Neural progenitor cell (in vitro differentiated cells): ENCODE measurements around the gene PTPN5. TPM values are rescaled to one million over a fixed set of nuclear protein-coding genes. Genes with fewer than 3 reads are reported as not detected.

Experiments
- DNase-seq: peaks from one replicate; pipeline ENCODE4 v3.0.0-alpha.2; 2016; ENCODE audit warnings: low spot score
- H2AFZ ChIP-seq: fragments of 200-600 bp; sonication (generic); replicated peaks from 2 replicates; pipeline ENCODE4 v1.6.1; 2016; ENCODE audit warnings: antibody characterized with exemption
- H3F3A ChIP-seq: fragments of 200-600 bp; sonication (generic); 2 replicates; pipeline ENCODE4 v1.6.1; 2016; ENCODE audit warnings: antibody characterized with exemption, low read depth
- H3K27ac ChIP-seq: fragments of 200-600 bp; sonication (generic); 2 replicates; pipeline ENCODE4 v1.5.1; 2016; ENCODE audit warnings: mild to moderate bottlenecking
- H3K27me3 ChIP-seq: fragments of 200-600 bp; sonication (generic); 2 replicates; pipeline ENCODE4 v1.6.1; 2016; ENCODE audit warnings: mild to moderate bottlenecking, moderate library complexity
- H3K36me3 ChIP-seq: fragments of 200-600 bp; sonication (generic); 2 replicates; pipeline ENCODE4 v1.5.1; 2016
- H3K4me1 ChIP-seq: fragments of 200-600 bp; sonication (generic); 2 replicates; pipeline ENCODE4 v1.6.1; 2016; ENCODE audit warnings: mixed run types
- H3K4me2 ChIP-seq: fragments of 200-600 bp; sonication (generic); 2 replicates; pipeline ENCODE4 v1.6.1; 2016
- H3K4me3 ChIP-seq: fragments of 200-600 bp; sonication (generic); 2 replicates; pipeline ENCODE4 v1.5.1; 2016
- H3K79me2 ChIP-seq: fragments of 200-600 bp; sonication (generic); 2 replicates; pipeline ENCODE4 v1.6.1; 2016; ENCODE audit warnings: low read depth
- H3K9ac ChIP-seq: fragments of 200-600 bp; sonication (generic); 2 replicates; pipeline ENCODE4 v1.6.1; 2016
- H3K9me3 ChIP-seq: fragments of 200-600 bp; sonication (generic); 2 replicates; pipeline ENCODE4 v1.5.1; 2016; ENCODE audit warnings: low read depth
- H4K20me1 ChIP-seq: fragments of 200-600 bp; sonication (generic); 2 replicates; pipeline ENCODE4 v1.6.1; 2016; ENCODE audit warnings: low read depth
- H3K27ac Mint-ChIP-seq: 3 replicates; pipeline ENCODE4 v1.8.0; 2021; ENCODE audit warnings: mixed read lengths
- H3K27me3 Mint-ChIP-seq: 2 replicates; pipeline ENCODE4 v1.8.0; 2022; ENCODE audit warnings: low read depth, mild to moderate bottlenecking, inconsistent platforms, moderate library complexity, mixed read lengths; ENCODE audit not compliant: insufficient read depth
- H3K36me3 Mint-ChIP-seq: 3 replicates; pipeline ENCODE4 v1.8.0; 2021; ENCODE audit warnings: mixed read lengths
- H3K4me1 Mint-ChIP-seq: 3 replicates; pipeline ENCODE4 v1.8.0; 2021; ENCODE audit warnings: mixed read lengths
- H3K4me3 Mint-ChIP-seq: 3 replicates; pipeline ENCODE4 v1.8.0; 2021; ENCODE audit warnings: mild to moderate bottlenecking, moderate library complexity, mixed read lengths
- H3K9me3 Mint-ChIP-seq: 3 replicates; pipeline ENCODE4 v1.8.0; 2020; ENCODE audit warnings: mixed read lengths
- EZH2 ChIP-seq: fragments of 200-600 bp; sonication (generic); IDR thresholded peaks from 2 replicates; pipeline ENCODE4 v1.6.1; 2017; ENCODE audit warnings: antibody characterized with exemption, mild to moderate bottlenecking, moderate library complexity
- EZH2phosphoT487 ChIP-seq: fragments of 200-600 bp; sonication (generic); IDR thresholded peaks from 2 replicates; pipeline ENCODE4 v1.6.1; 2017; ENCODE audit warnings: antibody characterized with exemption
- total RNA-seq: library from RNA; depleted of rRNA; stranded (reverse); fragments of >200 nt; gene quantifications from 2 replicates; pipeline ENCODE4 v1.2.3, GENCODE V29; 2015; ENCODE audit warnings: low replicate concordance
- TF ChIP-seq, protein P1 (sequence below): fragments of 200-600 bp; sonication (generic); IDR thresholded peaks from 2 replicates; pipeline ENCODE4 v1.5.1; 2017; ENCODE audit warnings: antibody characterized with exemption, mild to moderate bottlenecking

PTPN5 gene
- total RNA-seq, 1 donor from 2014 or later, result 8.5 TPM

GRCh38 chr11:18750944-18751343, 40.7 kb downstream of the PTPN5 start:
- TF ChIP-seq, protein P1, sequence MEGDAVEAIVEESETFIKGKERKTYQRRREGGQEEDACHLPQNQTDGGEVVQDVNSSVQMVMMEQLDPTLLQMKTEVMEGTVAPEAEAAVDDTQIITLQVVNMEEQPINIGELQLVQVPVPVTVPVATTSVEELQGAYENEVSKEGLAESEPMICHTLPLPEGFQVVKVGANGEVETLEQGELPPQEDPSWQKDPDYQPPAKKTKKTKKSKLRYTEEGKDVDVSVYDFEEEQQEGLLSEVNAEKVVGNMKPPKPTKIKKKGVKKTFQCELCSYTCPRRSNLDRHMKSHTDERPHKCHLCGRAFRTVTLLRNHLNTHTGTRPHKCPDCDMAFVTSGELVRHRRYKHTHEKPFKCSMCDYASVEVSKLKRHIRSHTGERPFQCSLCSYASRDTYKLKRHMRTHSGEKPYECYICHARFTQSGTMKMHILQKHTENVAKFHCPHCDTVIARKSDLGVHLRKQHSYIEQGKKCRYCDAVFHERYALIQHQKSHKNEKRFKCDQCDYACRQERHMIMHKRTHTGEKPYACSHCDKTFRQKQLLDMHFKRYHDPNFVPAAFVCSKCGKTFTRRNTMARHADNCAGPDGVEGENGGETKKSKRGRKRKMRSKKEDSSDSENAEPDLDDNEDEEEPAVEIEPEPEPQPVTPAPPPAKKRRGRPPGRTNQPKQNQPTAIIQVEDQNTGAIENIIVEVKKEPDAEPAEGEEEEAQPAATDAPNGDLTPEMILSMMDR, result no peak
- TF ChIP-seq EZH2phosphoT487, result no peak
- TF ChIP-seq EZH2, result no peak
- Mint-ChIP-seq H3K27ac (no peak overlapping the region), H3K36me3 (no peaks in the 10 kb centered on the region), H3K27me3 (no peaks in the 10 kb centered on the region), H3K9me3 (no peaks in the 10 kb centered on the region), H3K4me1 (peaks cover 27% of the 10 kb centered on the region), H3K4me3 (no peak overlapping the region)
- H3K79me2 ChIP-seq, result no peaks in the 10 kb centered on the region
- no peak for DNase-seq
- no peaks in the 10 kb centered on the region for H4K20me1 ChIP-seq
- H3F3A ChIP-seq, result peaks cover 3% of the 10 kb centered on the region
- H3K27me3 ChIP-seq, result no peaks in the 10 kb centered on the region
- no peak overlapping the region for H2AFZ ChIP-seq
- H3K36me3 ChIP-seq, result no peaks in the 10 kb centered on the region
- H3K4me2 ChIP-seq, result no peak overlapping the region
- peaks cover 11% of the 10 kb centered on the region for H3K4me1 ChIP-seq
- H3K4me3 ChIP-seq, result no peak overlapping the region
- H3K9me3 ChIP-seq, result no peaks in the 10 kb centered on the region
- H3K27ac ChIP-seq, result no peak overlapping the region
- no peak overlapping the region for H3K9ac ChIP-seq

- DNase-seq, result no peak
- Histone ChIP-seq H3F3A (peaks cover 3% of the 10 kb centered on the region), H3K27ac (no peak overlapping the region), H2AFZ (no peak overlapping the region), H3K36me3 (no peaks in the 10 kb centered on the region), H3K9me3 (no peaks in the 10 kb centered on the region), H3K4me2 (no peak overlapping the region), H3K27me3 (no peaks in the 10 kb centered on the region), H3K4me1 (peaks cover 11% of the 10 kb centered on the region), H4K20me1 (no peaks in the 10 kb centered on the region), H3K9ac (no peak overlapping the region), H3K4me3 (no peak overlapping the region), H3K79me2 (no peaks in the 10 kb centered on the region)
- no peak for TF ChIP-seq EZH2phosphoT487
- TF ChIP-seq EZH2, result no peak
- TF ChIP-seq, protein P1, result no peak
- peaks cover 2% of the 10 kb centered on the region for H3K27me3 Mint-ChIP-seq
- no peaks in the 10 kb centered on the region for H3K36me3 Mint-ChIP-seq
- peaks cover 27% of the 10 kb centered on the region for H3K4me1 Mint-ChIP-seq
- H3K27ac Mint-ChIP-seq, result no peak overlapping the region
- no peak overlapping the region for H3K4me3 Mint-ChIP-seq
- no peaks in the 10 kb centered on the region for H3K9me3 Mint-ChIP-seq
These were observed 41.8 kb downstream of the PTPN5 start for GRCh38 chr11:18749681-18750319.

- Histone ChIP-seq H2AFZ (no peak overlapping the region), H3K27ac (no peak overlapping the region), H3K27me3 (no peaks in the 10 kb centered on the region), H3K36me3 (no peaks in the 10 kb centered on the region), H3F3A (peaks cover 3% of the 10 kb centered on the region), H3K9ac (no peak overlapping the region), H3K79me2 (no peaks in the 10 kb centered on the region), H3K9me3 (no peaks in the 10 kb centered on the region), H3K4me1 (peaks cover 11% of the 10 kb centered on the region), H3K4me3 (no peak overlapping the region), H3K4me2 (no peak overlapping the region), H4K20me1 (no peaks in the 10 kb centered on the region)
- Mint-ChIP-seq H3K27ac (no peak overlapping the region), H3K4me1 (peaks cover 27% of the 10 kb centered on the region), H3K4me3 (no peak overlapping the region), H3K27me3 (peaks cover 2% of the 10 kb centered on the region), H3K9me3 (no peaks in the 10 kb centered on the region), H3K36me3 (no peaks in the 10 kb centered on the region)
- TF ChIP-seq, protein P1, result no peak
- TF ChIP-seq EZH2 (no peak), EZH2phosphoT487 (no peak)
- no peak for DNase-seq
These were observed 42.7 kb downstream of the PTPN5 start for GRCh38 chr11:18748766-18749365.
